ENCODE results near the gene INTS12.

GRCh38 chr4:105641845-105642244, 66.6 kb downstream of the INTS12 start:
- TF ChIP-seq CTCF (IDR thresholded peaks at IDR 0.05), result no peak
- no peak for TF ChIP-seq POLR2A (IDR thresholded peaks at IDR 0.05)
- TF ChIP-seq POLR2AphosphoS5 (IDR thresholded peaks at IDR 0.05), result no peak
